HFFc6 (cell line): ENCODE measurements around the gene LMCD1. TPM values are rescaled to one million over a fixed set of nuclear protein-coding genes. Genes with fewer than 3 reads are reported as not detected.

Experiments
- DNase-seq: peaks from one replicate; pipeline ENCODE4 v3.0.0-alpha.2; 2018
- H3K27ac Mint-ChIP-seq: 2 replicates; pipeline ENCODE4 v1.8.0; 2020; ENCODE audit warnings: mild to moderate bottlenecking, mixed read lengths
- H3K27me3 Mint-ChIP-seq: 2 replicates; pipeline ENCODE4 v1.8.0; 2021; ENCODE audit warnings: mild to moderate bottlenecking, moderate library complexity, mixed read lengths; ENCODE audit not compliant: insufficient read depth
- H3K36me3 Mint-ChIP-seq: 2 replicates; pipeline ENCODE4 v1.8.0; 2021; ENCODE audit warnings: low read depth, mixed read lengths
- H3K4me1 Mint-ChIP-seq: 2 replicates; pipeline ENCODE4 v1.8.0; 2020; ENCODE audit warnings: low read depth, mixed read lengths
- H3K4me3 Mint-ChIP-seq: 2 replicates; pipeline ENCODE4 v1.8.0; 2020; ENCODE audit warnings: mild to moderate bottlenecking, moderate library complexity, mixed read lengths
- H3K9me3 Mint-ChIP-seq: 2 replicates; pipeline ENCODE4 v1.8.0; 2020; ENCODE audit warnings: mild to moderate bottlenecking, mixed read lengths
- total RNA-seq, 6 experiments: library from RNA; stranded (reverse); fragmentation: NEBNext Ultra II Directional; extraction: Animal tissue kit (Norgen Biotek cat#: 25700); gene quantifications; 2 replicates in 1 of 6; 3 replicates in 5 of 6; pipeline ENCODE4 v1.2.3, GENCODE V29; 2021
- TF ChIP-seq, protein P1 (sequence below): fragments of 200-600 bp; sonication (generic); IDR thresholded peaks from 2 replicates; pipeline ENCODE4 v1.5.0; 2021; ENCODE audit warnings: antibody characterized with exemption, mild to moderate bottlenecking

Gene LMCD1
- total RNA-seq, 6 experiments from 2014 or later: 20.1 to 50.6 (median 23.3) TPM

- no peak for DNase-seq
These were observed 17.0 kb upstream of the LMCD1 start for GRCh38 chr3:8484409-8485140.

GRCh38 chr3:8485141-8485870, 16.3 kb upstream of the LMCD1 start:
- no peak for DNase-seq
- Mint-ChIP-seq H3K4me1 (peaks cover 61% of the 10 kb centered on the region), H3K27ac (no peak overlapping the region; the same call in 1 of the 2 replicates)

More at GRCh38 chr3:8484409-8485140, 17.0 kb upstream of the LMCD1 start:
- TF ChIP-seq, protein P1, sequence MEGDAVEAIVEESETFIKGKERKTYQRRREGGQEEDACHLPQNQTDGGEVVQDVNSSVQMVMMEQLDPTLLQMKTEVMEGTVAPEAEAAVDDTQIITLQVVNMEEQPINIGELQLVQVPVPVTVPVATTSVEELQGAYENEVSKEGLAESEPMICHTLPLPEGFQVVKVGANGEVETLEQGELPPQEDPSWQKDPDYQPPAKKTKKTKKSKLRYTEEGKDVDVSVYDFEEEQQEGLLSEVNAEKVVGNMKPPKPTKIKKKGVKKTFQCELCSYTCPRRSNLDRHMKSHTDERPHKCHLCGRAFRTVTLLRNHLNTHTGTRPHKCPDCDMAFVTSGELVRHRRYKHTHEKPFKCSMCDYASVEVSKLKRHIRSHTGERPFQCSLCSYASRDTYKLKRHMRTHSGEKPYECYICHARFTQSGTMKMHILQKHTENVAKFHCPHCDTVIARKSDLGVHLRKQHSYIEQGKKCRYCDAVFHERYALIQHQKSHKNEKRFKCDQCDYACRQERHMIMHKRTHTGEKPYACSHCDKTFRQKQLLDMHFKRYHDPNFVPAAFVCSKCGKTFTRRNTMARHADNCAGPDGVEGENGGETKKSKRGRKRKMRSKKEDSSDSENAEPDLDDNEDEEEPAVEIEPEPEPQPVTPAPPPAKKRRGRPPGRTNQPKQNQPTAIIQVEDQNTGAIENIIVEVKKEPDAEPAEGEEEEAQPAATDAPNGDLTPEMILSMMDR: no peak
- Mint-ChIP-seq H3K36me3 (peaks cover 9% of the 10 kb centered on the region), H3K27ac (0 out of 2 replicates have a peak overlapping the region, but pooled peaks have one; percentile 7), H3K4me1 (peaks cover 54% of the 10 kb centered on the region), H3K9me3 (peaks cover 9% of the 10 kb centered on the region; the same call in 1 of the 2 replicates), H3K27me3 (no peaks in the 10 kb centered on the region; the same call in 1 of the 2 replicates), H3K4me3 (no peak overlapping the region)

DNA sequence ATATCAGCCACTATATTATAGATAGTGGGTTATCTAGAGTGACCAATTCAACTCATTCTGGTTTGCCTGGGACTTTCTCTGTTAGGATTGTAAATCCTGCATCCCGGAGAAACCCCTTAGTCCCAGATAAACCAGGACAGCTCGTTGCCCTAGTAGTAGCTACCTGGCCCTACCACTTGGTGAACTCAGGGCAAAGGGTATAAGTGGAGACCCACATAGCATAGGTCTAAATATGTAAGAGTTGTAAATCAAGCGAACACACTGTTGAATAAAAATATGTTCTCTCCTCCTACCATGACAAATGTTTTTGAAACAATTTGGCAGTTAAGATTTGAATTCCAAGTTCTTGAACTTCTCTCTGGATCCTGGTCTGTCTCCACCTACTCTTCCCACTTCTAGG, 15.7 kb upstream of the LMCD1 start:
- Mint-ChIP-seq H3K4me3 (no peak overlapping the region), H3K27ac (no peak overlapping the region), H3K27me3 (no peaks in the 10 kb centered on the region; the same call in 1 of the 2 replicates), H3K36me3 (peaks cover 9% of the 10 kb centered on the region), H3K4me1 (peaks cover 67% of the 10 kb centered on the region), H3K9me3 (peaks cover 9% of the 10 kb centered on the region; the same call in 1 of the 2 replicates)
- TF ChIP-seq, protein P1: no peak
- DNase-seq: no peak

More at GRCh38 chr3:8485141-8485870, 16.3 kb upstream of the LMCD1 start:
- H3K27me3 Mint-ChIP-seq: no peaks in the 10 kb centered on the region; the same call in 1 of the 2 replicates
- TF ChIP-seq, protein P1: no peak
- no peak overlapping the region for H3K4me3 Mint-ChIP-seq
- peaks cover 9% of the 10 kb centered on the region for H3K36me3 Mint-ChIP-seq
- peaks cover 9% of the 10 kb centered on the region; the same call in 1 of the 2 replicates for H3K9me3 Mint-ChIP-seq

GRCh38 chr3:8486434-8486833, 15.2 kb upstream of the LMCD1 start:
- H3K27me3 Mint-ChIP-seq: no peaks in the 10 kb centered on the region
- TF ChIP-seq, protein P1: no peak
- H3K4me1 Mint-ChIP-seq: peaks cover 72% of the 10 kb centered on the region
- DNase-seq: no peak
- H3K9me3 Mint-ChIP-seq: peaks cover 9% of the 10 kb centered on the region; the same call in 1 of the 2 replicates
- H3K36me3 Mint-ChIP-seq: peaks cover 9% of the 10 kb centered on the region
- no peak overlapping the region for H3K27ac Mint-ChIP-seq
- no peak overlapping the region for H3K4me3 Mint-ChIP-seq

- peaks cover 77% of the 10 kb centered on the region for H3K4me1 Mint-ChIP-seq
- no peak overlapping the region for H3K27ac Mint-ChIP-seq
- peaks cover 9% of the 10 kb centered on the region for H3K36me3 Mint-ChIP-seq
- H3K4me3 Mint-ChIP-seq: no peak overlapping the region
- H3K9me3 Mint-ChIP-seq: peaks cover 9% of the 10 kb centered on the region; the same call in 1 of the 2 replicates
- no peaks in the 10 kb centered on the region for H3K27me3 Mint-ChIP-seq
- TF ChIP-seq, protein P1: no peak
- no peak for DNase-seq
These were observed 14.7 kb upstream of the LMCD1 start for GRCh38 chr3:8486936-8487335.
